Stimulated activated CD8-positive, alpha-beta memory T cell treated with anti-CD3 and anti-CD28 coated beads, Interleukin-15, amount 100 ng/mL, for 1 hour (primary cell): ENCODE data around the gene ZFAND2A.
"Not testable (repeated sequence)": the region's sequence is repeated elsewhere in the genome, so short reads cannot be mapped to it uniquely, and the experiment has no call there.

Source experiments
- DNase-seq: peaks from one replicate; pipeline ENCODE4 v3.0.0-alpha.2; 2020; ENCODE audit warnings: low read depth

The ZFAND2A gene, protein sequence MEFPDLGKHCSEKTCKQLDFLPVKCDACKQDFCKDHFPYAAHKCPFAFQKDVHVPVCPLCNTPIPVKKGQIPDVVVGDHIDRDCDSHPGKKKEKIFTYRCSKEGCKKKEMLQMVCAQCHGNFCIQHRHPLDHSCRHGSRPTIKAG

DNA sequence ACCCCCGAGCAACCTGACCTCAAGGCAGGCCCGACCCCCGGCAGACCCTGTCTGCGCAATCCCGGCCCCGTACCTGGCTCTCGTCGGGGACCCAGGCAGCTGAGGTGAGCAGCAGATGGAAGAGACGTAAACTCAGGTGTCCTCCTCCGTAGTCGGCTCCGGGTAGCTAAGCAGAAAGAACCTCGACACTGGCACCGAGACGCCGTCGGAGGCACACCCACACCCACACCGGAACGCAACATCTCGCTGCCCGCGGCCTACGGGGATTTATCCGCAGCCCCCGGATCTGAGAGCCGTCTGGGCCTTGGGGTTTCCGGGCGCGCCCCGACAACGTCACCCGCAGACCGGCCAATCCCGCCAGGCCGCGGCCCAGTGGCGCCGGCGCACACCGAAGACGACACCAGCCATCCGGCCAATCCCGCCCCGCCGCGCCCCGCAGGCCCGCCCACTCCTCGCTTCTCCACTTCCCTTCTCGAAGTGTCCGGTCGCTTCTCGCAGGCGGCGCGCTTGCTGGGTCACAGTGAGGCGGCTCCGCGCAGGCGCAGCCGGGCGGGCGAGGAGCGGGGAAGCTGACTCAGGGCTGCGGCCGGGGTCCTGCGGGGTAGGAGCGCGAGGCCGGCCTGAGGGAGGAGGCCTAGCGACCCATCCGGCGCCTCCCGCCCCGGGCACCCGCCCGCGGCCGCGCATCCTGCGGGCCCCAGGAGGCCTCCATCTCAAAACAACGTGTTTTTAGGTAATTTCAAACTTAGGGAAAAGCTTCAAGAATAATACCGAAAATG, at the start of gene ZFAND2A:
Gene ZFAND2A (minus strand): TSS at position 306 of the 779 bp plus-strand sequence. CDS start 1,984 bp downstream, outside the sequence.
- DNase-seq, result peak; percentile 97

DNA sequence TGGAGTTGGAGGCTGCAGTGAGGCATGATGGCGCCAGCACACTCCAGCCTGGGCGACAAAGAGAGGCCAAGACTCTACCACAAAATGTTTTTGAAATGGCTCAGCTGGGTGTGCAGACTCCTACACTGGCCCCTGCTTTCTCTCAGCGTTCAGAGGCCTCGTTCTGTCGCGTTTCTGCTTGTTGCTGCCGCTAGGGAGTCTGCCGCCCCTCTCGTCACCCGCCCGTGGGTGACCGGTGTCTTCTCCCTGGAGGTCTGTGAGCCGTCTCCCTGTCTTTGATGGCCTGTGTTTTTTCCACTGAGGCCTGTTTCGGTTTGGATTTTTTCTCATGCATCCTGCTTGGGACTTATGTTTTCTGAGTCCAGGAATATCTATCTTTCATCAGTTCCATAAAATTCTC, 49.1 kb upstream of the ZFAND2A start:
- no peak for DNase-seq

DNA sequence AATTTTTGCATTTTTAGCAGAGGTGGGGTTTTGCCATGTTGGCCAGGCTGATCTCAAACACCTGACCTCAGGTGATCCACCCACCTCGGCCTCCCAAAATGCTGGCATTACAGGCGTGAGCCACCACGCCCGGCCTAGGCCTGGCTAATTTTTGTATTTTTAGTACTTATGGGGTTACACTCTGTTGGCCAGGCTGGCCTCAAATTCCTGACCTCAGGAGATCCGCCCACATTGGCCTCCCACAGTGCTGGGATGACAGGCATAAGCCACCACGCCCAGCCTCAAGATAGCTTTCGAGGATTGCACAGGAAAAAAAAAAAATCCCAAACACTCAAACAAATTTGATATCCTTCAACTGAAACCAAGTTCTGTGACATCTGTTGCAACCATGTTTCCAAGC, 45.7 kb upstream of the ZFAND2A start:
- DNase-seq, result not testable (repeated sequence)

DNA sequence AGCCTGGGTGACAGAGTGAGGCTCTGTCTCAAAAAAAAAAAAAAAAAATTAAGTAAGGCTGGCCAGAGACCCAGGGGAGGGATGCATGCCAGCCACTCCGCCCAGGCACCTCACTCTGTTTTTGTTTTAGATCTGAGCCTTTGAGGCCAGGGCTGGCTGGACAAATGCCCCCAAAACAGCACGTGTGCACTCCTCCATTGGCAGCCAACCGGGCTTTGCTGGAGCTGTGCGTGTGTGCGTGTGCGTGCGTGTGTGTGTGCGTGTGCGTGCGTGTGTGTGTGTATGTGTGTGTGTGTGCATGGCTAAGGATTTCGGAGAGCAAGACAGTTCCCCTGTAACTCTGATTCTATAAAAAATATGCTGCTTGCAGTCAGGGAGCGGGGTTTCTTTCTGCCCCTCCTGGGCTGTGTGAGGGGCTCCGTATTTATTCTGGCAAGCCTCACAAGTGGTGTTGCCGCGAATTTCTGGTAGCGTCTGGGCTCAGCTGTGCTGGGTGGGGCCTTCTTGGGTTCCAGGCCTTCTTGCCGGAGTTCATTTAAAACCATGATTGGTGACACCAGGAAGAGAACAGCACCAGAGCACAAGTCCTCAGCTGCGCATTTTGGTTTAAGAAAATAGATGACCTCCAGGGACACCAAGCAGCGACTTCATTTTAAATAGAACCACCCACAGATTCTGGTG, 44.6 kb upstream of the ZFAND2A start:
- no peak for DNase-seq

DNA sequence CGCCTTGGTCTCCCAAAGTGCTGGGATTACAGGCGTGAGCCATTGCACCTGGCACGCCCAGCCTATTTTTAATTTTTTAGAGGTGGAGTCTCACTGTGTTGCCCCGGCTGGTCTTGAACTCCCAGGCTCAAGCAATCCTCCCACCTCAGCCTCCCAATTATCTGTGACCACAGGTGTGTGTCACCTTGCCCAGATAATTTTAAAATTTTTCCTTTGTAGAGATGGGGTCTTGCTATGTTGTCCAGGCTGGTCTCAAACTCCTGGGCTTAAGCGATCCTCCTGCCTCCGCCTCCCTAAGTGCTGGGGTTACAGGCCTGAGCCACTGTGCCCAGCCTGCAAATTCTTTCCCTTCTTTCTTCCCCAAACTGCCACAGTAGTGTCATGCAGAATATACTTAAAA, 42.9 kb upstream of the ZFAND2A start:
- DNase-seq, result not testable (repeated sequence)

DNA sequence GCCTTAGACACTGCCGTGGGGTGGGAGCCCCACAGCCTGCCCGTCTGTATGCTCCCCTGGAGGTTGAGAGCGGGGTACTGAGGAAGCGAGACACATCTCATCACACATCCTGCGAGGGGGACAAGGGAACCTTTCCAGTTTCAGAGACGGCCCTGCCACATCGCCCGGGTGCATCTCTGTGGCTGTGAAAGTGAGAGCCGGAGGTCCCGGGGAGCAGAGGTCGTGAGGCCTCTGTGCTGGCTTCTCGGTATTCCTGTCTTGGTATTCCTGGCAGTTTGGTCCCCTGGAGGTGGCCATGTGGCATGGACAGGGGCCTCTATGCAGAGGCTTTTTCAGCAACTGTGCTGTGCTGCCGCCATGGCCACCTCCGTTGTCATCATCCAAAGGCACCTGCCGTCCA, 41.9 kb upstream of the ZFAND2A start:
- no peak for DNase-seq

DNA sequence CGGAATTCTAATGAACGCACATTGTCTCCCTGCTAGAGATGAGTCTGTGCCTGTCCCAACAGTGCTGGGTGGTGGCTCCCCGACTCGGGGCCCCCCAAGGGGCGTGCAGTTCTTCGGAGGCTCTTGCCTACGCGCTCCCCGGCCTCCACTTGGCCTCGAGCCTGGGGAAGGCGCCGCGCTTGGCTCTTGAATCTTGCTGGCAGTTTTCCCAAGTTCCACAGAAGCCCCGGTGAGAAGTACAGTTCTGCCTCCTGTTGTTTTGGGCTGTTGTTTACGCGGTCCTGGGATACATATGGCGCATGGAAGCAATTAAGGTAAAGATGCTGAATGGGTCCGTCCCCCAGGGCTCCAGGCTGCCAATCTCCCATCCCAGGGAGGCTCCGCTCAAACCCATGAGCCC, 40.0 kb upstream of the ZFAND2A start:
- no peak for DNase-seq

DNA sequence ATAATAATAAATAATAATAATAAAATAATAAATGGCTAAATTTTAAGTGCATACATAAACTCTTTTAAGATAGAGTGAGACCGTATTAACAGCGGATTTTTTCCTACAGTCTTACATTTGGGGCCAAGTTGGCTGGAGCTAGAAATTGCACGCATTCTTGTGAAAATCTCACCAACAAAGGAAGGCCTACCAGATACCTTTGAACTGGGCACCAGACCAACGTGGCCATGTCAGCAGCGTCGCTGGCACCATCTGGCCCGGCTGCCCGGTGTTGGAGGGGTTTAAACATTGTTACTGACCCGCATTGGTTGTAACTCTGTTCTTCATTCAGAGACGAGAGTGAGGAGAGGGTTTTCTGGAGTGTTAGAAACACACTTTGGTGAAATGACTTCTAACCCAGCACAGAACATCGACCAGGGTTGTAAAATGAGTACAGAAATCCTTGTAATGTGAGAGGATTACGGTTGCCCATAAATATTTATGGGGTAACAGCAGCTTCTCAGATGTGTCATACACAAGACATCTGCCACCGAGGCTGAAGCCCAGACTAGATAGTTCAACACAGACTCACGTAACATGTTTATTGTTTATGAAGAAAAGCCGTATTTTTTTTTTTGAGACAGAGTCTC, 38.1 kb upstream of the ZFAND2A start:
- DNase-seq, result no peak

DNA sequence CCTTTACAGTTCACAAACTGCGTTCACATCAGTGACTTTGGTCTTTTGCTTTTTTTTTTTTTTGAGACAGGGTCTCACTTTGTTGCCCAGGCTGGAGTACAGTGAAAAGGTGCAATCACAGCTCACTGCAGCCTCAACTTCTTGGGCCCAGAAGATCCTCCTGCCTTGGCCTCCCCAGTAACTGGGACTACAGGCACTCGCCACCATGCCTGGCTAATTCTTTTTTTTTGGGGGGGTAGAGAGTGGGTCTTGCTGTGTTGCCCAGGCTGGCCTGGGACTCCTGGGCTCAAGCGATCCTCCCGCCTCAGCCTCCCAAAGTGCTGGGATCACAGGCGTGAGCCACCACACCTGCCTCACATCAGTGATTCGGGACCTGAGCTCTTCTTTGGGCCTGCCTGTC, 37.0 kb upstream of the ZFAND2A start:
- DNase-seq, result no peak

DNA sequence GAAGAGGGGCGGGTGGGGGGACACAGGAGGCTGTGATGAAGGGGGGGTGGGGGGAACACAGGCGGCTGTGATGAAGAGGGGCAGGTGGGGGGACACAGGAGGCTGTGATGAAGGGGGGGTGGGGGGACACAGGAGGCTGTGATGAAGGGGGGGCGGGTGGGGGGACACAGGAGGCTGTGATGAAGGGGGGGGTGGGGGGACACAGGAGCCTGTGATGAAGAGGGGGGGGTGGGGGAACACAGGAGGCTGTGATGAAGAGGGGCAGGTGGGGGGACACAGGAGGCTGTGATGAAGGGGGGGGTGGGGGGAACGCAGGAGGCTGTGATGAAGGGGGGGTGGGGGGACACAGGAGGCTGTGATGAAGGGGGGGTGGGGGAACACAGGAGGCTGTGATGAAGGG, 36.4 kb upstream of the ZFAND2A start:
- DNase-seq, result not testable (repeated sequence)

DNA sequence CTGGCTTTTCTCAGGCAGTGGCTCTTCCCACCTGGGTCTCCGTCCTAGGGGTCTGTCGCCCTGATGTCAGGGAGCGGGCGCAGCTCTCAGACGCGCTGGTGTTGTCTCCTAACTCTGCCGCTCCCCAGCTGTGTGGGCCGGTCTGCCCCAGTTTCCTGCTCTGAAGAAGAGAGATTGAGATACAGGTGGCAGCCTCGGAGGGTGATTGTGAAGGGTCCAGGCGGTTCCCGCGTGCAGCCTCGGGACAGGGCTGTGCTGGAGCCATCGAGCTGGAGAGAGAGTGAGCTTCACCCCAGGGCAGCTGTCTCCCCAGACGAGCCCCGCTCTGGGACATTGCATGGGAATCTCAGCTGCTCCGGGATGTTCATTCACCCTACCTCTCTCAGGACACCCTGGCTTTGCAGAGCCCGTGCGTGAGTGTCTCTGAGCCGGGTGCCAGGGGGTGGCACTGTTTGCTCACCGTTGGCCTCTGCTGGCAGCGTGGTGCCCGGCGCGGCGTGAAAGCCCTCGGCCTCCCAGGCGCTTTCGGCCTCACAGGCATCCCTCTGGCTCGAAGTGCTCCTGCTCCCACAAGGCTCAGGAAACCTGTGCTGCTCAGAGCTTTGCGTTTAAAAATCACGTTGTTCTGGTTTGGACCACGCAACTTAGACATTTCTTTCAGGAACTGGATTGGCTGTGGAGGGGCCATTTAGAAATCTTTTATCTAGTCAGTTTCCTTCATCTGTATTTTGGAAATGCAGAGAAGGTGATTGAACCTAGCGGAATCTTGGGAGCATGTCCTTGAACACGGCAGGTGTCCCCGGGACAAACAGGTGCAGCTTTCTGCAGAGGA, 33.8 kb upstream of the ZFAND2A start:
- DNase-seq, result no peak

DNA sequence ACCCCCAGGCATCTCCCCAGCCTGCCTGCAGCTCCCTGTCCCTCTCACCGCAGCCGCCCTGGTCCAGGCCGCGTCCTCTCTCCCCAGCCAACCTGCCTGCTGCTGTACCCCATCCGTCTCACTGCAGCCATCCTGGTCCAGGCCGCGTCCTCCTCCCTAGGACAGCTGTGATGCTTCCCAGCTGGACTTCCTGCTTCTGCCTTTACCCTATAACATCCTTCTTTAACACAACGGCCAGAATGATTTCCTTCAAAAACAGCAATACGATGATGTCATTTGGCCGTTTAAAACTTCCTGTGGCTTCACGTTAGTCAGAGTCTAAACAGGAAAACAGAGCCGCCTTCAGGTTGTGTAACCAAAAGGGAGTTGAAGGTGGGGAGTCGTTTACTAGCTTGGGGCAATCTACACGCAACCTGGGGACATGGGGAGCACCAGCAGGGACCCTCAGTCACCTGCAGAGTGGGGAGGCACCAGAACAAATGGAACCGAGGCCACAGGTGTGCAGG, 32.2 kb upstream of the ZFAND2A start:
- DNase-seq, result no peak

DNA sequence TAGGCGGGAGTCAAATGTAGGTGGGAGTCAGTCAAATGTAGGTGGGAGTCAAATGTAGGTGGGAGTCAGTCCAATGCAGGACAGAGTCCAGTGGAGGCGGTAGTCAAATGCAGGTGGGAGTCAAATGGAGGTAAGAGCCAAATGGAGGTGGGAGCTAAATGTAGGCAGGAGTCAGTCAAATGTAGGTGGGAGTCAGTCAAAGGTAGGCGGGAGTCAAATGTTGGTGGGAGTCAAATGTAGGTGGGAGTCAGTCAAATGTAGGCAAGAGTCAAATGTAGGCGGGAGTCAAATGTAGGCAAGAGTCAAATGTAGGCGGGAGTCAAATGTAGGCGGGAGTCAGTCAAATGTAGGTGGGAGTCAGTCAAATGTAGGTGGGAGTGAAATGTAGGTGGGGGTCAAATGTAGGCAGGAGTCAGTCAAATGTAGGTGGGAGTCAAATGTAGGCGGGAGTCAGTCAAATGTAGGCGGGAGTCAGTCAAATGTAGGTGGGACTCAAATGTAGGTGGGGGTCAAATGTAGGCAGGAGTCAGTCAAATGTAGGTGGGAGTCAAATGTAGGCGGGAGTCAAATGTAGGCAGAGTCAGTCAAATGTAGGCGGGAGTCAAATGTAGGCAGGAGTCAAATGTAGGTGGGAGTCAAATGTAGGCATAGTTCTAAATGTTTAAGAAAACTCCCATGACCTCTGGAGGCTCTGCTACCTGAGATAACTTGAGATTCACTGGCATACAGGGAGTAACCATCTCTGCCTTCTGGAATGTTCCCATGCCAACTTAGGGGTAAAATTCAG, 30.2 kb upstream of the ZFAND2A start:
- no peak for DNase-seq

DNA sequence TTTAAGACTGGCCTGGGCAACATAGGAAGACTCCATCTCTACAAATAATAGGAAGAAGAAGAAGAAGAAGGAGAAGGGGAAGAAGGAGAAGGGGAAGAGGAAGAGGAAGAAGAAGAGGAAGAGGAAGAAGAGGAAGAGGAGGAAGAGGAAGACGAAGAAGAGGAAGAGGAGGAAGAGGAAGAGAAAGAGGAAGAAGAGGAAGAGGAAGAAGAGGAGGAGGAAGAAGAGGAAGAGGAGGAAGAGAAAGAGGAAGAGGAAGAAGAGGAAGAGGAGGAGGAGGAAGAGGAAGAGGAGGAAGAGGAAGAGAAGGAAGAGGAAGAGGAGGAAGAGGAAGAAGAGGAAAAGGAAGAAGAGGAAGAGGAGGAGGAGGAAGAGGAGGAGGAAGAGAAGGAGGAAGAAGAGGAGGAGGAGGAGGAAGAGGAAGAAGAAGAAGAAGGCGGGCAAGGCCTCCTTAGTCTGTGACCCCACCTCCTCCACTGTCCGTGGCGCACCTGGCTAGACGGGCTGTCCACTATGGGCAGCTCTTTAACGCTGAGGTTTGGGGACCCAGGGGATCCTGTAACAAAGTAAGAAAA, 28.8 kb upstream of the ZFAND2A start:
- no peak for DNase-seq

DNA sequence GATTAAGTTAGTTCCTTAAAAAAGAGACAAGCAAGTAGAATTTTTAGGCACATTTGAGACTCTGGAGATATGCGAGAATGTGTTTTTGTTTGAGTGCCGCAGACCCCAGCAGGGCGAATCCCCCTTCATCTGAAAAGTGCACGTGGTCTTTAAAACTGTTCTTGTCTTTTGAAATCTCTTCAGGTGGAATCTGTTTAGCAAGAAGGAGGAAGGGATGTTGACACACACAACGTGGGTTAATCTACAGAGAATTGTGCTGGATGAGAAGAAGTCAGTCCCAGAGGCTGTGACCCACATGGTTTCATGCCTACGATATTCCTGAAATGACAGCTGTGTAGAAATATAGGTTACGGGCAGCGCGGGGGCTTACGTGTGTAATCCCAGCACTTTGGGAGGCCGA, 27.1 kb upstream of the ZFAND2A start:
- DNase-seq, result no peak

DNA sequence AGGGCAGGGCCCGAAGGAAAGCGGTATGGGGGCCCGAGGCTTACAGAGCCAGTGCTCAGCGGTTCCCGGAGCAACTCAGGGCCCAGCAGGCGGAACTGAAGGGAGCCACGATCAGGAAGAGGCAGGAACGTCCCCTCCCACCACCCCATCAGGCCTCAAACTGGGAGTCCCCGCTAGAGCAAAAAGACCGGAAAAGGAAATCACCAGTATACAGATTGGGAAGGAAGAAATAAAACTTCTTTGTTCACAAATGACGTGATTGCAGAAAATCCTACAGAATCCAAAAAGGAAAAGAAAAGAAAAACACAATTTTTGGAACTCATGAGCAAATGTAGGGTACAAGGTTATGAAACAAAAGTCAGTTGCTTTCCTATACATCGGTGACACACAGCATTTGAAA, 21.6 kb upstream of the ZFAND2A start:
- DNase-seq, result no peak

DNA sequence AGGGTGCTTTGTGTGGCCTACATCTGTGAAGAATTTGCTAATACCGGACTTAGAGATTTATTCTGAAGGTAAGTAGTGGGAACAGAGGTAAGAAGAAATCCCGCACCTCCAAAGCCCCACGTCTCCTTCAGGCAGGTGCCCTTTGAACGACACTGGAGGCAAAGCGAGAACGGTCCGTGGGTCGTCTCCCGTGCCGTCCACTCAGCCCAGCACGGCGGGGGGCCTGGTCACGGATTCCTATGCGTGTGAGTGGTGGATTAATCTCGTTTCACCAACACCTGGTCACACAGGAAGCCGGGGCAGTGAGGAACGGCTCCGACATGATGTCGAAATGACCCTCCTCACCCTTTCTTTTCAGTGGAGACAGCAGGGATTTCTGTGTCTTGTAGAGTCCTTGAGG, 21.0 kb upstream of the ZFAND2A start:
- DNase-seq, result no peak

DNA sequence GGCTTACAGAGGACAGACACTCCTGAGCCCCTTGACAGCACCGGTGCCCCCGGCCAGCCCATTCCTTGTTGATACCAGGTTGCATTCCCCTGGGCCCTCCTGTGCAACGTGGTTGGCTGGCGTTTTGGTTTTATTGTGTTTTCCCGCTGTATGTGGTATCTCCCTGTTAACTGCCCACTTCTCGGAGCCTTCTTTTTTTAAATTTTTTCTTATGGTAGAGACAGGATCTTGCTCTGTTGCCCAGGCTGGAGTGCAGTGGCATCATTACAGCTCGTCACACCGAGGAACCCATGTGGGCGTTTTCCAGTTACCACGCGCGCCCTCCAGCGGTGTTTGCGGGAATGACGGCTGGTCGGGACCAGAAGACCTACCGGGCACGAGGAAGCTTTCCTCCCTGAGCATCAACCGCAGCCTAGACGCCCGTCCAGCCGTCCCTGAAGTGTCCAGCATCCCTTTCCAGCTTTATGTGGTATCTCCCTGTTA, 16.9 kb upstream of the ZFAND2A start:
- DNase-seq, result peak; percentile 62

DNA sequence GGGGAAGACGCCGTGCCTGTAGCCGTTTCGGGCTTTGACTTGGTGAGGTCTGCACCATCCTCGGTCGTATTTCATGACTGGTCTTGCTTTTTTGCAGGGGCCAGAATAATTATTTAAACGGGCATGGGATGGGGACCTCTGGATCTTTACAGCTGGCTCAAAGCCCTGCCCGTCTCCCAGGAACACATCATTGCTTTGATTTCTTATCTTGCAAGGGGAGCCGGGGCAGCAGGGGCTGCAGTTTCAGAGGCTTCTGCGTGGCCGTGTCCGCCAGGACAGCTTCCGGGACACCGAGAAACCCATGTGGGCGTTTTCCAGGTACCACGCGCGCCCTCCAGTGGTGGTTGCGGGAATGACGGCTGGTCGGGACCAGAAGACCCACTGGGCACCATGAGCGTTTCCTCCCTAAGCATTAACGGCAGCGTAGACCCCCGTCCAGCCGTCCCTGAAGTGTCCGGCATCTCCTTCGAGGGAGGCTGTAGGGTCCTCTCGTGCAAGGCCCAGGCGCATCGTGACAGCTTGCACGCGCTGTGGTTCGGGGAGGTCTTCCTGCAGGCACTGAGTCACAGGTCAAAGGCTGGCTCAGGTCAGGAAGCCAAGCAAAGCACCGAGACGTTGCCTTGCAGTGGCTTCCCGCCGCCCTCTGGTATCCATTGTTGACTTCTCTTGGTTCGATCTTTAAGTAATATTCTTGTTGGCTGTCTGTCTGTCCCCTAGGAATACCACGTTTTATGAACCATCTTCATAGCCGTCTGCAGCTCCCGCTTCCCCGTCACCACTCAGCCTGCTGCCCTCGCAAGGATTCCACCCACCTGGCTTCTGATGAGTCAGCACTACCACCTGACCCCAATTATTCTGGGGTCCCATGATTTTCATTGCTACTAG, 16.2 kb upstream of the ZFAND2A start:
- DNase-seq, result peak; percentile 70
